Stimulated activated CD8-positive, alpha-beta memory T cell treated with anti-CD3 and anti-CD28 coated beads, Interleukin-15, amount 100 ng/mL, for 4 hours (primary cell): Measurements from ENCODE around the gene FFAR2.

Experiments
- DNase-seq, 2 donors: peaks; one replicate each; pipeline ENCODE4 v3.0.0-alpha.2; 2020; ENCODE audit warnings: low read depth in 2 of 2

The FFAR2 gene

GRCh38 chr19:35425682-35426081, 22.4 kb upstream of the FFAR2 start:
- no peak for DNase-seq

- DNase-seq = no peak
These were observed 20.9 kb upstream of the FFAR2 start for GRCh38 chr19:35427187-35427586.

- no peak for DNase-seq
These were observed 18.2 kb upstream of the FFAR2 start for GRCh38 chr19:35429698-35430408.

GRCh38 chr19:35430409-35431144, 17.5 kb upstream of the FFAR2 start:
- no peak for DNase-seq

- no peak for DNase-seq
These were observed 16.8 kb upstream of the FFAR2 start for GRCh38 chr19:35431145-35431807.

GRCh38 chr19:35432911-35433310, 15.1 kb upstream of the FFAR2 start:
- no peak for DNase-seq

- DNase-seq = no peak
These were observed 14.6 kb upstream of the FFAR2 start for GRCh38 chr19:35433448-35433847.

- no peak for DNase-seq
These were observed 12.2 kb upstream of the FFAR2 start for GRCh38 chr19:35435896-35436295.

- DNase-seq = no peak
These were observed 11.3 kb upstream of the FFAR2 start for GRCh38 chr19:35436477-35437405.

GRCh38 chr19:35437406-35437951, 10.6 kb upstream of the FFAR2 start:
- no peak for DNase-seq

- DNase-seq = no peak
These were observed 10.0 kb upstream of the FFAR2 start for GRCh38 chr19:35438096-35438495.

GRCh38 chr19:35438527-35438926, 9.5 kb upstream of the FFAR2 start:
- DNase-seq = no peak

- DNase-seq = no peak
These were observed 8.1 kb upstream of the FFAR2 start for GRCh38 chr19:35439921-35440320.

GRCh38 chr19:35442091-35442490, 6.0 kb upstream of the FFAR2 start:
- DNase-seq = no peak

- DNase-seq = no peak
These were observed 3.3 kb upstream of the FFAR2 start for GRCh38 chr19:35444735-35445134.

GRCh38 chr19:35445826-35446593, 2.0 kb upstream of the FFAR2 start:
- peak in 1 of 2 donors; percentile 12 for DNase-seq

- no peak for DNase-seq
These were observed 1.4 kb downstream of the FFAR2 start for GRCh38 chr19:35449359-35450043.

GRCh38 chr19:35451338-35452096, 3.5 kb downstream of the FFAR2 start:
- no peak for DNase-seq

- DNase-seq = no peak
These were observed 6.6 kb downstream of the FFAR2 start for GRCh38 chr19:35454663-35455062.
